Mesenchymal stem cell (in vitro differentiated cells and primary cell): Measurements from ENCODE around the gene MARCHF3.
A peak's percentile ranks its signal among the peaks of the same experiment; 100 is the strongest.
"Not testable (repeated sequence)": the region's sequence is repeated elsewhere in the genome, so short reads cannot be mapped to it uniquely, and the experiment has no call there.

Experiments used
- DNase-seq: peaks from one replicate; pipeline ENCODE4 v3.0.0-alpha.2; 2013
- H2AFZ ChIP-seq: one replicate; pipeline ENCODE4 v1.6.1; 2013; ENCODE audit warnings: low read depth, mild to moderate bottlenecking, control low read depth, inconsistent platforms, low read length, moderate library complexity
- H2AK5ac ChIP-seq: 2 replicates; pipeline ENCODE4 v1.6.1; 2013; ENCODE audit warnings: low read length, moderate library complexity, mild to moderate bottlenecking, inconsistent platforms; ENCODE audit not compliant: severe bottlenecking
- H2BK120ac ChIP-seq: one replicate; pipeline ENCODE4 v1.6.1; 2013; ENCODE audit warnings: low read depth, mild to moderate bottlenecking, inconsistent platforms, low read length, moderate library complexity
- H2BK12ac ChIP-seq, 2 experiments: one replicate each; pipeline ENCODE4 v1.6.1; 2013; ENCODE audit warnings: inconsistent platforms in 2 of 2, low read length in 2 of 2, mild to moderate bottlenecking in 2 of 2, moderate library complexity in 2 of 2, control low read depth in 1 of 2
- H2BK15ac ChIP-seq: one replicate; pipeline ENCODE4 v1.6.1; 2013; ENCODE audit warnings: mild to moderate bottlenecking, low read depth, inconsistent platforms; ENCODE audit not compliant: poor library complexity, severe bottlenecking
- H2BK5ac ChIP-seq: 2 replicates; pipeline ENCODE4 v1.6.1; 2013; ENCODE audit warnings: low read depth, mild to moderate bottlenecking, low read length, control low read depth, inconsistent platforms; ENCODE audit not compliant: poor library complexity, severe bottlenecking
- H3K14ac ChIP-seq, 2 experiments: one replicate each; pipeline ENCODE4 v1.6.1; 2013; ENCODE audit warnings: inconsistent platforms in 2 of 2, low read length in 2 of 2, control low read depth in 1 of 2, mild to moderate bottlenecking in 1 of 2, moderate library complexity in 1 of 2
- H3K18ac ChIP-seq, 2 experiments: one replicate each; pipeline ENCODE4 v1.6.1; 2013; ENCODE audit warnings: inconsistent platforms in 2 of 2, low read length in 2 of 2, control low read depth in 1 of 2, low read depth in 1 of 2, mild to moderate bottlenecking in 1 of 2
- H3K23ac ChIP-seq, 2 experiments: one replicate each; pipeline ENCODE4 v1.6.1; 2013; ENCODE audit warnings: inconsistent platforms in 2 of 2, low read length in 2 of 2, mild to moderate bottlenecking in 2 of 2, moderate library complexity in 2 of 2, control low read depth in 1 of 2
- H3K27ac ChIP-seq: 2 replicates; pipeline ENCODE4 v1.5.1; 2013; ENCODE audit warnings: mild to moderate bottlenecking, moderate library complexity, low read length, control low read depth, inconsistent platforms; ENCODE audit not compliant: poor library complexity, severe bottlenecking
- H3K27me3 ChIP-seq, 2 experiments: 2 replicates each; pipeline versions ENCODE4 v1.6.1 to v1.7.0; 2013; ENCODE audit warnings: low read length in 2 of 2, mild to moderate bottlenecking in 2 of 2, moderate library complexity in 2 of 2, control low read depth in 1 of 2, inconsistent platforms in 1 of 2; ENCODE audit not compliant: control insufficient read depth in 1 of 2, insufficient read depth in 1 of 2
- H3K36me3 ChIP-seq, 2 experiments: 2 replicates each; pipeline versions ENCODE4 v1.6.1 to v1.7.0; 2013; ENCODE audit warnings: low read length in 2 of 2, control low read depth in 1 of 2, inconsistent platforms in 1 of 2, low read depth in 1 of 2, mild to moderate bottlenecking in 1 of 2; ENCODE audit not compliant: insufficient read depth in 2 of 2, control insufficient read depth in 1 of 2
- H3K4ac ChIP-seq, 2 experiments: one replicate each; pipeline ENCODE4 v1.6.1; 2013; ENCODE audit warnings: inconsistent platforms in 2 of 2, low read length in 2 of 2, mild to moderate bottlenecking in 2 of 2, moderate library complexity in 2 of 2, control low read depth in 1 of 2, low read depth in 1 of 2
- H3K4me1 ChIP-seq: 2 replicates; pipeline ENCODE4 v1.6.1; 2013; ENCODE audit warnings: low read depth, low read length, control low read depth; ENCODE audit not compliant: control insufficient read depth, insufficient read depth
- H3K4me2 ChIP-seq: 2 replicates; pipeline ENCODE4 v1.6.1; 2013; ENCODE audit warnings: low read length, mild to moderate bottlenecking, inconsistent platforms; ENCODE audit not compliant: poor library complexity, severe bottlenecking
- H3K4me3 ChIP-seq, 2 experiments: 2 replicates each; pipeline versions ENCODE4 v1.5.1 to v1.7.0; 2013; ENCODE audit warnings: low read length in 2 of 2, mild to moderate bottlenecking in 2 of 2, control low read depth in 1 of 2, low read depth in 1 of 2; ENCODE audit not compliant: insufficient read depth in 1 of 2
- H3K79me1 ChIP-seq: replicated peaks from 2 replicates; pipeline ENCODE4 v1.6.1; 2013; ENCODE audit warnings: mild to moderate bottlenecking, control low read depth, low read length, inconsistent platforms; ENCODE audit not compliant: poor library complexity, severe bottlenecking
- H3K9ac ChIP-seq: 2 replicates; pipeline ENCODE4 v1.7.0; 2013; ENCODE audit warnings: mild to moderate bottlenecking, low read length, moderate library complexity
- H3K9me3 ChIP-seq: 2 replicates; pipeline ENCODE4 v1.7.0; 2013; ENCODE audit warnings: mild to moderate bottlenecking, low read length; ENCODE audit not compliant: control insufficient read depth
- H4K8ac ChIP-seq: one replicate; pipeline ENCODE4 v1.6.1; 2013; ENCODE audit warnings: inconsistent platforms, mild to moderate bottlenecking, low read length, moderate library complexity
- H4K91ac ChIP-seq: one replicate; pipeline ENCODE4 v1.6.1; 2013; ENCODE audit warnings: mild to moderate bottlenecking, low read length, inconsistent platforms
- WGBS: methylation state at CpG from one replicate; pipeline ENCODE4 v1.1.7; 2013; ENCODE audit warnings: mixed read lengths; 5-methylcytosine and 5-hydroxymethylcytosine counted together

MARCHF3 gene

DNA sequence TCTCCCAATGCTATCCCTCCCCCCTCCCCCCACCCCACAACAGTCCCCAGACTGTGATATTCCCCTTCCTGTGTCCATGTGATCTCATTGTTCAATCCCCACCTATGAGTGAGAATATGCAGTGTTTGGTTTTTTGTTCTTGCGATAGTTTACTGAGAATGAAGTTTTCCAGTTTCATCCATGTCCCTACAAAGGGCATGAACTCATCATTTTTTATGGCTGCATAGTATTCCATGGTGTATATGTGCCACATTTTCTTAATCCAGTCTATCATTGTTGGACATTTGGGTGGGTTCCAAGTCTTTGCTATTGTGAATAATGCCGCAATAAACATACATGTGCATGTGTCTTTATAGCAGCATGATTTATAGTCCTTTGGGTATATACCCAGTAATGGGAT lies 139.9 kb downstream of the MARCHF3 start:
- H3K23ac ChIP-seq, H3K9me3 ChIP-seq, H3K9ac ChIP-seq, H3K4ac ChIP-seq, H4K91ac ChIP-seq, H2AK5ac ChIP-seq, H2BK120ac ChIP-seq, H2AFZ ChIP-seq, H3K4me3 ChIP-seq, H3K27me3 ChIP-seq, H2BK5ac ChIP-seq, H3K18ac ChIP-seq, H3K36me3 ChIP-seq, H3K4me1 ChIP-seq, H3K79me1 ChIP-seq, H3K4me2 ChIP-seq, H2BK15ac ChIP-seq, H2BK12ac ChIP-seq, DNase-seq, H3K14ac ChIP-seq, H3K27ac ChIP-seq, H4K8ac ChIP-seq: not testable (repeated sequence)
- no CpG with 5 or more reads among the region's 2 CpGs for WGBS

DNA sequence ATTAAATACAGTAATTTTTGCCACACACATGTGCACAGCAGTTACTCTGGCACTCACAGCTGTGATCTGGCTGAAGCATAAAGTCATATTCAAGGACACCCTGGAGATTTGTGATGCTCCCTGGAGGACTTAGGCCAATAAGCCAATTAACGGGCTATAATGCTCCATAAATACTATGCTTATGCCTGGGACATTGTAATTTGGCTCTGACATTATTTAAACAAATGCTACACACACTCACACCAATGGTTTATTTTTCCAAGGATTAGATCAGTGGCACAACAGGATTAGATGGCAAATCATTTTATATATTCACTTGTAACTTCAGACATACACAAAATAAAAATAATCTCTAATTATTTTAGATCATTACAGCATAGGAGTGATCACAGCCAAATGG lies 142.2 kb downstream of the MARCHF3 start:
- no peak overlapping the region for H3K4me3 ChIP-seq
- no peak overlapping the region for H4K91ac ChIP-seq
- H2AFZ ChIP-seq = no peak overlapping the region
- WGBS = 80% methylated on average over 1 of the region's 1 CpG
- no peak for DNase-seq
- no peak overlapping the region for H3K18ac ChIP-seq
- no peak overlapping the region for H3K23ac ChIP-seq
- H2BK15ac ChIP-seq = no peak overlapping the region
- no peaks in the 10 kb centered on the region for H3K79me1 ChIP-seq
- H3K9ac ChIP-seq = no peak overlapping the region
- no peak overlapping the region for H3K4ac ChIP-seq
- H3K4me2 ChIP-seq = no peak overlapping the region
- H4K8ac ChIP-seq = no peak overlapping the region
- H2BK5ac ChIP-seq = no peak overlapping the region
- H3K14ac ChIP-seq = no peak overlapping the region
- no peak overlapping the region for H2BK12ac ChIP-seq
- H3K36me3 ChIP-seq = no peaks in the 10 kb centered on the region
- H3K27me3 ChIP-seq = peaks cover 0 to 8% of the 10 kb centered on the region in 2 experiments
- no peak overlapping the region for H2AK5ac ChIP-seq
- H3K9me3 ChIP-seq = no peaks in the 10 kb centered on the region
- H2BK120ac ChIP-seq = no peak overlapping the region
- peaks cover 3% of the 10 kb centered on the region for H3K4me1 ChIP-seq
- no peak overlapping the region for H3K27ac ChIP-seq

DNA sequence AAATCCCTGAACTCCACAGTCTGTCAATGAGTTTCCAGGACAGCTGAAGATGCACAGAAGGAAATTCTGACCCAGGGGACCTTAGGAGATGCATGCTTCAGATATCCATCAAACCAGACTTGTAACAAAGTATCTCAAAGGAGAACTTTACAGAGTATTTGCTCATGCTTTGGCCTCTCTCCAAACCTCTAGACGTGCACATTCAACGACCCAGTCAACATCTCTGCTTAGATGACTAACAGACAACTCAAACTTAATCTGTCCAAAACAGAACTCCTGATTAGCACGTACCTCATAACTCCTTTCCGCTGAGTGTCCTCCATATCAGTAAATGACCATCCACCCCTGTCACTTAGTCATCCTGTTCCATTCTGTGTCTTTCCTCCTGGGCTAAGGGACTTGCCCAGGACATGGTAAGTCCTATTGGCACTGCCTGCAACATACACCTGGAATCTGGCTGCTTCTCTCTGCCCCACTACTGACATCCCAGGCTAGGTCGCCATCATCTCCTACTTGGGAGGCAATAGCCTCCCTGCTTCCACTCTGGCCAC lies 146.0 kb downstream of the MARCHF3 start:
- WGBS = 28% methylated on average over 5 of the region's 5 CpGs
- H3K79me1 ChIP-seq = no peaks in the 10 kb centered on the region
- no peak overlapping the region for H3K4ac ChIP-seq

DNA sequence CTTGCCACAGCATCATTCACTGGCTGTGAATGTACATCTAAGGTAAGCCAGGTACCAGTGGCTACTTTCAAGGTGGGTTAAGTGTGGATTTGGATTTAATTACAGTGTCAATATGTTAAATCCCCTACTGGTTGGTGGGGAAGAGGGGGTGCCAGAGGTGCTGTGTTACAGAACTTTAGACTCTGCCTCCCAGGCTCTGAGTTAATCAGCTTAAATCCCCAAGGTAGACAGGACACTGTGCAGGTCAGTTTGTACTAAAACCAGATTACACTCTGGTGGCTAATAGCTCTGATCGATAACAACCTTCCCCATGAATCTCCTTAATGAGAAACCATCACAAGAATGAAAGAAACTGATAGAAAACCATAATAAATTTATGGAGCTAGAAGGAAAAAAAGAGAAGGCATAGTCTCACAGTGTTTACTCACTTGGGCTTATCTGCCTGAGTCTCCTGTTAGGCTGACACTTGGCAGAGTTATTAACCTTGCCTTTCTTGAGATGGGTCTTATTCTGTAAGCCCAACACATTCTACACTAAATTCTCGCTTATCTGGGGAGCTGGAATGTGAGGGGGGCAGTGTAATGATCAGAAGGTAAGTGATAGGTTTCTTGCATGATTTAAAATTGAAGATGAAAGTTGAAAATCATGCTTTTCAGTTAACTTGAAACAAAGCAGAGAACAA lies 146.7 kb downstream of the MARCHF3 start:
- H2BK12ac ChIP-seq = peak overlapping the region in 1 of 2 experiments; percentile 75

More for the DNA sequence above, 146.0 kb downstream of the MARCHF3 start:
- H2BK15ac ChIP-seq = no peak overlapping the region
- no peak overlapping the region for H2BK5ac ChIP-seq
- H4K8ac ChIP-seq = no peak overlapping the region
- H3K9ac ChIP-seq = no peak overlapping the region
- no peak overlapping the region for H3K23ac ChIP-seq
- peak overlapping the region in 1 of 2 experiments; percentile 44 for H3K18ac ChIP-seq
- H4K91ac ChIP-seq = no peak overlapping the region
- peak; percentile 83 for DNase-seq
- no peak overlapping the region for H2AK5ac ChIP-seq
- H3K9me3 ChIP-seq = no peaks in the 10 kb centered on the region
- H3K36me3 ChIP-seq = no peaks in the 10 kb centered on the region
- peaks cover 3% of the 10 kb centered on the region for H3K4me1 ChIP-seq
- H3K27ac ChIP-seq = no peak overlapping the region
- no peak overlapping the region for H3K4me2 ChIP-seq
- no peak overlapping the region for H2BK120ac ChIP-seq
- peaks cover 0 to 12% of the 10 kb centered on the region in 2 experiments for H3K27me3 ChIP-seq
- no peak overlapping the region for H3K14ac ChIP-seq
- no peak overlapping the region for H2AFZ ChIP-seq
- no peak overlapping the region for H3K4me3 ChIP-seq
- no peak overlapping the region for H2BK12ac ChIP-seq

More for the DNA sequence above, 146.7 kb downstream of the MARCHF3 start:
- Histone ChIP-seq H3K18ac (peak overlapping the region in 1 of 2 experiments; percentile 58), H3K23ac (no peak overlapping the region), H2AFZ (no peak overlapping the region), H4K8ac (no peak overlapping the region), H3K27ac (no peak overlapping the region), H2BK120ac (no peak overlapping the region), H3K4me2 (no peak overlapping the region), H3K4me1 (peaks cover 3% of the 10 kb centered on the region), H2BK15ac (no peak overlapping the region), H2BK5ac (no peak overlapping the region), H3K4me3 (peak overlapping the region in 1 of 2 experiments; percentile 6), H3K27me3 (peaks cover 0 to 12% of the 10 kb centered on the region in 2 experiments), H4K91ac (no peak overlapping the region), H3K9ac (peak overlapping the region; percentile 27), H3K4ac (no peak overlapping the region), H2AK5ac (no peak overlapping the region), H3K79me1 (no peaks in the 10 kb centered on the region), H3K14ac (peak overlapping the region in 1 of 2 experiments; percentile 24), H3K9me3 (no peaks in the 10 kb centered on the region), H3K36me3 (no peaks in the 10 kb centered on the region)
- DNase-seq = no peak
- WGBS = no CpG with 5 or more reads among the region's 2 CpGs
